Erythroblast (primary cell): Measurements from ENCODE around the gene AURKAIP1.

ENCODE experiments used
- DNase-seq, 2 experiments: peaks; one replicate each; lab custom pipeline; 2025; lab: John Stamatoyannopoulos, UW
- GATA1 ChIP-seq: IDR thresholded peaks from 2 replicates; pipeline ENCODE4 v1.6.1; 2011; ENCODE audit warnings: low read depth, mild to moderate bottlenecking, control low read depth, low read length, moderate library complexity
- POLR2A ChIP-seq: IDR thresholded peaks from 2 replicates; pipeline ENCODE4 v1.6.1; 2011; ENCODE audit warnings: mild to moderate bottlenecking, low read length

Gene AURKAIP1

GRCh38 chr1:1336446-1336845 is 38.6 kb downstream of the AURKAIP1 start:
- no peak for DNase-seq
- TF ChIP-seq POLR2A = no peak
- TF ChIP-seq GATA1 = no peak

- no peak for TF ChIP-seq POLR2A
- no peak for TF ChIP-seq GATA1
- DNase-seq = no peak
Measured at GRCh38 chr1:1335792-1336248, 39.2 kb downstream of the AURKAIP1 start.

- no peak for TF ChIP-seq POLR2A
- no peak for TF ChIP-seq GATA1
- DNase-seq = no peak
Measured at GRCh38 chr1:1335283-1335682, 39.7 kb downstream of the AURKAIP1 start.

- DNase-seq = no peak
- no peak for TF ChIP-seq GATA1
- TF ChIP-seq POLR2A = no peak
Measured at GRCh38 chr1:1334835-1335234, 40.2 kb downstream of the AURKAIP1 start.

- no peak for DNase-seq
- TF ChIP-seq GATA1 = no peak
- TF ChIP-seq POLR2A = no peak
Measured at GRCh38 chr1:1333551-1334241, 41.3 kb downstream of the AURKAIP1 start.

- TF ChIP-seq GATA1 = no peak
- no peak for TF ChIP-seq POLR2A
- DNase-seq = no peak
Measured at GRCh38 chr1:1332774-1333480, 42.1 kb downstream of the AURKAIP1 start.

- TF ChIP-seq GATA1 = no peak
- TF ChIP-seq POLR2A = no peak
- DNase-seq = no peak
Measured at GRCh38 chr1:1332031-1332755, 42.8 kb downstream of the AURKAIP1 start.

GRCh38 chr1:1331068-1331965 is 43.7 kb downstream of the AURKAIP1 start, which contains the start of gene TAS1R3:
TAS1R3 (plus strand) TSS chr1:1331280; CDS start chr1:1331346, 66 bp downstream.
- DNase-seq = no peak
- TF ChIP-seq GATA1 = no peak
- no peak for TF ChIP-seq POLR2A

GRCh38 chr1:1330366-1331067 is 44.5 kb downstream of the AURKAIP1 start:
- TF ChIP-seq GATA1 = no peak
- TF ChIP-seq POLR2A = no peak
- DNase-seq = peak in 1 of 2 experiments; percentile 28

- TF ChIP-seq POLR2A (peak; percentile 46), GATA1 (no peak)
- DNase-seq = peak in 1 of 2 experiments; percentile 34
Measured at GRCh38 chr1:1329304-1330210, 45.5 kb downstream of the AURKAIP1 start.

GRCh38 chr1:1328254-1328653 is 46.8 kb downstream of the AURKAIP1 start:
- no peak for DNase-seq
- no peak for TF ChIP-seq GATA1
- no peak for TF ChIP-seq POLR2A

GRCh38 chr1:1327291-1327690 is 47.7 kb downstream of the AURKAIP1 start:
- TF ChIP-seq GATA1 = no peak
- no peak for TF ChIP-seq POLR2A
- DNase-seq = no peak

- DNase-seq = peak in 1 of 2 experiments; percentile 31
- TF ChIP-seq POLR2A (no peak), GATA1 (no peak)
Measured at GRCh38 chr1:1326075-1326605, 48.9 kb downstream of the AURKAIP1 start.
